Measurements from ENCODE around the gene SLC12A7.

SLC12A7 gene

DNA sequence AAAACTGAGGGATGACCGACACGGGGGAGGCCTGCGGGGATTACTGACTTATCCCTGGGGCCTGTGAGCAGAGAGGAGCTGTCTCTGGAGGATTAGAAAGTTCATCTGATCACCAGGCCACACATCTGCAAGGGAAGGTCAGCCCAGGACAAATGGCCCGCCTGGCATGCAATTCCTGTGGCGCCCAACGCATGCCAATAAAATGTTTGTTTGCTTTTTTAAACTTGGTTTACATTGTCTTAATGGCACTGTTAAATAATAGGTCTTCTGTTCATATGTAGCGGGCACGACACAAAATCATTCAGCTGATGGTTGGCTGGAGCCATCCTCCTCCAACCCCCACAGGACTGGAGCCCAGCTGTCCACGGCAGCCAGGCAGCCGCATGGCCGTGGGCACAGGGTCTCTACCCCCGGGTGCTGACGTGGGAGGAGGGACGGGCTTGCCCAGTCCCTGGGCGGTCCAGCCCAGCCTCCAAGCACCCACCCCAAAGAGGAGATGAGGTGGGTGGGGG is 41.0 kb upstream of the SLC12A7 start:
- DNase-seq (ENCODE audit: insufficient read length) (no peak), FAIRE-seq (no peak)
- TF ChIP-seq POLR2A (IDR thresholded peaks at IDR 0.05; ENCODE audit: low read depth, low read length): no peak
- TF ChIP-seq POLR2AphosphoS5 (IDR thresholded peaks at IDR 0.05; ENCODE audit: low read depth, low read length): no peak
- TF ChIP-seq TAF1 (IDR thresholded peaks at IDR 0.05; ENCODE audit: borderline replicate concordance, low read depth, low read length): no peak

DNA sequence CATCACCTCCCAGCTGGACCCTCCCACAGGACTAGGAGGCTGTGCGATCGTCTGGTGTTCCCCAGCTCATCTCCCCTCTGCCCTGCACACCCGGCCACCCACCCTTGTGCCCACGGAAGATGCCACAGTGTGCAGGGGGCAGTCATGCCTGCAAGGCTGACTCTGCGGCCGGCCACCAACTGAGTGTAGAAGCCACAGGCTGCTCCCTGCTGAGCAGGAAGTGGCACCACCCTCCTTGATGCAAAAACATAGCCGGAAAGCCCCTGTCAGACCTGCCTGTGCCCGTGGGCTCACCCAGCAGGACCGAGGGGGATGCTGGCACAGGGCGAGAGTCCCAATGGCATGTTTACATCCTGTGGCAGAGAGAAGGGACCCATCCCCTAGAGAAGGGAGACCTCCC is 40.3 kb upstream of the SLC12A7 start:
- FAIRE-seq: no peak
- TF ChIP-seq TAF1 (IDR thresholded peaks at IDR 0.05; ENCODE audit: borderline replicate concordance, low read depth, low read length): no peak
- no peak for TF ChIP-seq POLR2A (IDR thresholded peaks at IDR 0.05; ENCODE audit: low read depth, low read length)
- TF ChIP-seq POLR2AphosphoS5 (IDR thresholded peaks at IDR 0.05; ENCODE audit: low read depth, low read length): no peak

DNA sequence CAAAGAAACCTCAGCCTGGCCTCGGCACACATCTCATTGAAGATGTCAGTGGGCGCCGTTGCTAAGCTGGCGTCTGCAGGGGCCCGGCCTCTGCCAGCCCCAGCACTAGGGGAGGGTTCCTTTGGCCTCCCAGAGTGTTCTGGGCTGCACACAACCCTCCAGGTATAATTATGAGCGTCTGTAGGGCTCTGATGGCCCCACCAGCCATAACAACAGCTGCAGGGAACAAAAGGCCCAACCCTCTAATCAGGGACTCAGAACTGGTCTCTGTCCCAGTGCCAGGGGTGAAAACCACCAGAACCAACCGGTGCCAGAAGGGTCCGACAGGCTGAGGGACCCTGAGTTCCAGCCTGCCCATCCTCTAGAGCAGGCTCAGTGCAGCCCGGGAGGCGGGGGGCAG is 39.5 kb upstream of the SLC12A7 start:
- FAIRE-seq (no peak), DNase-seq (ENCODE audit: insufficient read length) (no peak)
- TF ChIP-seq POLR2AphosphoS5 (IDR thresholded peaks at IDR 0.05; ENCODE audit: low read depth, low read length): no peak
- TF ChIP-seq TAF1 (IDR thresholded peaks at IDR 0.05; ENCODE audit: borderline replicate concordance, low read depth, low read length): no peak
- no peak for TF ChIP-seq POLR2A (IDR thresholded peaks at IDR 0.05; ENCODE audit: low read depth, low read length)

More for the DNA sequence above, 40.3 kb upstream of the SLC12A7 start:
- no peak for DNase-seq (ENCODE audit: insufficient read length)

GRCh38 chr5:1150866-1151265 is 39.0 kb upstream of the SLC12A7 start:
- FAIRE-seq (no peak), DNase-seq (ENCODE audit: insufficient read length) (no peak)
- no peak for TF ChIP-seq TAF1 (IDR thresholded peaks at IDR 0.05; ENCODE audit: borderline replicate concordance, low read depth, low read length)
- no peak for TF ChIP-seq POLR2AphosphoS5 (IDR thresholded peaks at IDR 0.05; ENCODE audit: low read depth, low read length)
- TF ChIP-seq POLR2A (IDR thresholded peaks at IDR 0.05; ENCODE audit: low read depth, low read length): no peak

GRCh38 chr5:1144638-1145396 is 33.0 kb upstream of the SLC12A7 start:
- FAIRE-seq (no peak), DNase-seq (ENCODE audit: insufficient read length) (no peak)
- TF ChIP-seq POLR2AphosphoS5 (IDR thresholded peaks at IDR 0.05; ENCODE audit: low read depth, low read length) (no peak), POLR2A (IDR thresholded peaks at IDR 0.05; ENCODE audit: low read depth, low read length) (no peak), TAF1 (IDR thresholded peaks at IDR 0.05; ENCODE audit: borderline replicate concordance, low read depth, low read length) (no peak)

GRCh38 chr5:1144089-1144488 is 32.2 kb upstream of the SLC12A7 start:
- no peak for DNase-seq (ENCODE audit: insufficient read length)
- no peak for FAIRE-seq
- no peak for TF ChIP-seq POLR2A (IDR thresholded peaks at IDR 0.05; ENCODE audit: low read depth, low read length)
- TF ChIP-seq POLR2AphosphoS5 (IDR thresholded peaks at IDR 0.05; ENCODE audit: low read depth, low read length): no peak
- TF ChIP-seq TAF1 (IDR thresholded peaks at IDR 0.05; ENCODE audit: borderline replicate concordance, low read depth, low read length): no peak

GRCh38 chr5:1143670-1143951 is 31.7 kb upstream of the SLC12A7 start:
- DNase-seq (ENCODE audit: insufficient read length) (no peak), FAIRE-seq (no peak)
- no peak for TF ChIP-seq TAF1 (IDR thresholded peaks at IDR 0.05; ENCODE audit: borderline replicate concordance, low read depth, low read length)
- TF ChIP-seq POLR2AphosphoS5 (IDR thresholded peaks at IDR 0.05; ENCODE audit: low read depth, low read length): no peak
- TF ChIP-seq POLR2A (IDR thresholded peaks at IDR 0.05; ENCODE audit: low read depth, low read length): no peak

- no peak for FAIRE-seq
- no peak for TF ChIP-seq POLR2AphosphoS5 (IDR thresholded peaks at IDR 0.05; ENCODE audit: low read depth, low read length)
- no peak for TF ChIP-seq POLR2A (IDR thresholded peaks at IDR 0.05; ENCODE audit: low read depth, low read length)
- no peak for TF ChIP-seq TAF1 (IDR thresholded peaks at IDR 0.05; ENCODE audit: borderline replicate concordance, low read depth, low read length)
Observed at GRCh38 chr5:1142886-1143669, 31.2 kb upstream of the SLC12A7 start.

DNA sequence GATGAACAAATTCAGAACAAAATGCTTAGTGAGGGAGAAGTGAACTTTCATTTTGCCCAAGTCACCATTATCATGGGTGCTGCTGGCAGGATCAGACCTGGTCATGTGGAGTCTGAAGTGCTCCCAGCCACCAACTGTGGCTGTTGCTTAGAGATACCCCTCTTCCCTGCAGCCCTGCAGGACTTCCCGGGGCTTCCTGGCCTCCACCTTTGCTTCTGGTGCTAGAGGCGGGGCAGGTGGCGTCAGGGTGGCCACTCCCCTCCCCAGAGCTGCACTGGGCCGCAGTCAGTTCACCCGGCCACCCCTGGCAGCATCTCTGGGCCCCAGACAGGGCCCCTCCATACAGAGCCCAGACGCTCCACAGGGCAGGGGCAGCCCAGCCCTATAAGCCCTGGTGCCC is 30.0 kb upstream of the SLC12A7 start:
- DNase-seq (ENCODE audit: insufficient read length) (no peak), FAIRE-seq (no peak)
- TF ChIP-seq POLR2A (IDR thresholded peaks at IDR 0.05; ENCODE audit: low read depth, low read length) (no peak), POLR2AphosphoS5 (IDR thresholded peaks at IDR 0.05; ENCODE audit: low read depth, low read length) (no peak), TAF1 (IDR thresholded peaks at IDR 0.05; ENCODE audit: borderline replicate concordance, low read depth, low read length) (no peak)

More at GRCh38 chr5:1142886-1143669, 31.2 kb upstream of the SLC12A7 start:
- DNase-seq (ENCODE audit: insufficient read length): no peak

- DNase-seq (ENCODE audit: insufficient read length) (no peak), FAIRE-seq (no peak)
- TF ChIP-seq POLR2A (IDR thresholded peaks at IDR 0.05; ENCODE audit: low read depth, low read length) (no peak), POLR2AphosphoS5 (IDR thresholded peaks at IDR 0.05; ENCODE audit: low read depth, low read length) (no peak), TAF1 (IDR thresholded peaks at IDR 0.05; ENCODE audit: borderline replicate concordance, low read depth, low read length) (no peak)
Observed at GRCh38 chr5:1140818-1141189, 28.9 kb upstream of the SLC12A7 start.

GRCh38 chr5:1140171-1140817 is 28.4 kb upstream of the SLC12A7 start:
- FAIRE-seq: peak; percentile 53
- no peak for TF ChIP-seq POLR2AphosphoS5 (IDR thresholded peaks at IDR 0.05; ENCODE audit: low read depth, low read length)
- TF ChIP-seq POLR2A (IDR thresholded peaks at IDR 0.05; ENCODE audit: low read depth, low read length): no peak
- no peak for TF ChIP-seq TAF1 (IDR thresholded peaks at IDR 0.05; ENCODE audit: borderline replicate concordance, low read depth, low read length)
- DNase-seq (ENCODE audit: insufficient read length): peak; percentile 87
